Ishikawa (cell line): ENCODE results near the gene TRAPPC12.

Experiments
- CEBPB ChIP-seq: IDR thresholded peaks from 2 replicates; pipeline ENCODE4 v1.6.1; 2012
- CREB1 ChIP-seq: IDR thresholded peaks from 2 replicates; pipeline ENCODE4 v1.6.1; 2012; ENCODE audit warnings: low read depth
- EGR1 ChIP-seq: IDR thresholded peaks from 2 replicates; pipeline ENCODE4 v1.6.1; 2012
- EP300 ChIP-seq: IDR thresholded peaks from 2 replicates; pipeline ENCODE4 v1.6.1; 2012; ENCODE audit warnings: borderline replicate concordance
- FOXM1 ChIP-seq: IDR thresholded peaks from 2 replicates; pipeline ENCODE4 v1.6.1; 2012; ENCODE audit warnings: low read depth, borderline replicate concordance
- NFIC ChIP-seq: IDR thresholded peaks from 2 replicates; pipeline ENCODE4 v1.6.1; 2012
- RAD21 ChIP-seq: IDR thresholded peaks from 2 replicates; pipeline ENCODE4 v1.6.1; 2012; ENCODE audit warnings: low read depth
- TAF1 ChIP-seq: IDR thresholded peaks from 2 replicates; pipeline ENCODE4 v1.6.1; 2012; ENCODE audit warnings: low read depth, mild to moderate bottlenecking
- TCF12 ChIP-seq: IDR thresholded peaks from 2 replicates; pipeline ENCODE4 v1.6.1; 2012; ENCODE audit warnings: low read depth
- TEAD4 ChIP-seq: IDR thresholded peaks from 2 replicates; pipeline ENCODE4 v1.6.1; 2012
- YY1 ChIP-seq: IDR thresholded peaks from 2 replicates; pipeline ENCODE4 v1.6.1; 2012; ENCODE audit warnings: low read depth
- ZBTB7A ChIP-seq: IDR thresholded peaks from 2 replicates; pipeline ENCODE4 v1.6.1; 2012; ENCODE audit warnings: low read depth
- TF ChIP-seq, protein P1 (sequence below): IDR thresholded peaks from 2 replicates; pipeline ENCODE4 v1.6.1; 2012
- TF ChIP-seq, protein P2 (sequence below): IDR thresholded peaks from 2 replicates; pipeline ENCODE4 v1.6.1; 2012
- TF ChIP-seq, protein P3 (sequence below): IDR thresholded peaks from 2 replicates; pipeline ENCODE4 v1.6.1; 2012; ENCODE audit warnings: low read depth, mild to moderate bottlenecking

TRAPPC12 gene

DNA sequence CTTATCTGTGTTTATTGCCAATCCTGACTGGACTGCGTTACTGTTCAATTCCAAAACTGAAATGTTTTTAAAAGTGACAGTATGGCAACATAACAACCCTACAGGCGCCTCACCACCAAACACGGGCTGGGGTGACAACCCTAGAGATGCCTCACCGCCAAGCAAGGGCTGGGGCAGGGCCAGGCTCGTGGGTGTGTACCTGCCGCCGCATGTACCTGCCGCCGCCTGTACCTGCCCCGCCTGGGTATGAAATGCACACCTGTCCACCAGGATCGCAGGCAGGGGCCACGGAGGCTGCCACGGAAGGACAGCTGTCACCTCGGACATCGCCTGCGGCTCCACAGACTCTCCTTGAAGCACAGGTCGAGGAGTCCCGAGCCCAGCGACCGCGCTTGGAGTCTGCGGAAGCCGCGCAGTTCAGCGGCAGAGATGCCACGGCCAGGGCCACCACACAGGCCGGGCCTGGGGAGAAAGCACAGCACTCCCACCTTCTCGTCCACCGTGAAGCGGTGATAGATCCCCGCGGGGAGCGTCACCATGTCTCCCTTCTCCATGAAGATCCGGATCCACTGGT lies 120.9 kb downstream of the TRAPPC12 start:
- TF ChIP-seq, protein P1, sequence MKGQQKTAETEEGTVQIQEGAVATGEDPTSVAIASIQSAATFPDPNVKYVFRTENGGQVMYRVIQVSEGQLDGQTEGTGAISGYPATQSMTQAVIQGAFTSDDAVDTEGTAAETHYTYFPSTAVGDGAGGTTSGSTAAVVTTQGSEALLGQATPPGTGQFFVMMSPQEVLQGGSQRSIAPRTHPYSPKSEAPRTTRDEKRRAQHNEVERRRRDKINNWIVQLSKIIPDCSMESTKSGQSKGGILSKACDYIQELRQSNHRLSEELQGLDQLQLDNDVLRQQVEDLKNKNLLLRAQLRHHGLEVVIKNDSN = no peak
- TF ChIP-seq YY1 (no peak), RAD21 (no peak), TCF12 (no peak), CREB1 (no peak), TAF1 (no peak), EGR1 (no peak), CEBPB (no peak), ZBTB7A (no peak), TEAD4 (no peak), FOXM1 (no peak), EP300 (no peak), NFIC (no peak)
- TF ChIP-seq, protein P2, sequence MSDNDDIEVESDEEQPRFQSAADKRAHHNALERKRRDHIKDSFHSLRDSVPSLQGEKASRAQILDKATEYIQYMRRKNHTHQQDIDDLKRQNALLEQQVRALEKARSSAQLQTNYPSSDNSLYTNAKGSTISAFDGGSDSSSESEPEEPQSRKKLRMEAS = no peak
- TF ChIP-seq, protein P3, sequence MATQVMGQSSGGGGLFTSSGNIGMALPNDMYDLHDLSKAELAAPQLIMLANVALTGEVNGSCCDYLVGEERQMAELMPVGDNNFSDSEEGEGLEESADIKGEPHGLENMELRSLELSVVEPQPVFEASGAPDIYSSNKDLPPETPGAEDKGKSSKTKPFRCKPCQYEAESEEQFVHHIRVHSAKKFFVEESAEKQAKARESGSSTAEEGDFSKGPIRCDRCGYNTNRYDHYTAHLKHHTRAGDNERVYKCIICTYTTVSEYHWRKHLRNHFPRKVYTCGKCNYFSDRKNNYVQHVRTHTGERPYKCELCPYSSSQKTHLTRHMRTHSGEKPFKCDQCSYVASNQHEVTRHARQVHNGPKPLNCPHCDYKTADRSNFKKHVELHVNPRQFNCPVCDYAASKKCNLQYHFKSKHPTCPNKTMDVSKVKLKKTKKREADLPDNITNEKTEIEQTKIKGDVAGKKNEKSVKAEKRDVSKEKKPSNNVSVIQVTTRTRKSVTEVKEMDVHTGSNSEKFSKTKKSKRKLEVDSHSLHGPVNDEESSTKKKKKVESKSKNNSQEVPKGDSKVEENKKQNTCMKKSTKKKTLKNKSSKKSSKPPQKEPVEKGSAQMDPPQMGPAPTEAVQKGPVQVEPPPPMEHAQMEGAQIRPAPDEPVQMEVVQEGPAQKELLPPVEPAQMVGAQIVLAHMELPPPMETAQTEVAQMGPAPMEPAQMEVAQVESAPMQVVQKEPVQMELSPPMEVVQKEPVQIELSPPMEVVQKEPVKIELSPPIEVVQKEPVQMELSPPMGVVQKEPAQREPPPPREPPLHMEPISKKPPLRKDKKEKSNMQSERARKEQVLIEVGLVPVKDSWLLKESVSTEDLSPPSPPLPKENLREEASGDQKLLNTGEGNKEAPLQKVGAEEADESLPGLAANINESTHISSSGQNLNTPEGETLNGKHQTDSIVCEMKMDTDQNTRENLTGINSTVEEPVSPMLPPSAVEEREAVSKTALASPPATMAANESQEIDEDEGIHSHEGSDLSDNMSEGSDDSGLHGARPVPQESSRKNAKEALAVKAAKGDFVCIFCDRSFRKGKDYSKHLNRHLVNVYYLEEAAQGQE = no peak

DNA sequence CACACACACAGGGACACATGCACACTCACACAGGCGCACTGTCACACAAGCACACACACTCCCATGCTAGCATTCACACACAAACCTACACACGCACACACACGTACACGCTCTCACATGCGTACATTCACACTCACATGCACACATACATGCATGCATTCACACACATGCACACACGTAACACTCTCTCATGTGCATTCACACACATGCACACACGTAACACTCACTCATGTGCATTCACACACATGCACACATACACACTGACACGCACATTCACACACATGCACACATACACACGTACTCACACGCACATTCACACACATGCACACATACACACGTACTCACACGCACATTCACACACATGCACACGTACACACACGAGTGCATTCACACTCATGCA lies 123.6 kb downstream of the TRAPPC12 start:
- TF ChIP-seq CEBPB = no peak
- TF ChIP-seq, protein P2 = no peak
- no peak for TF ChIP-seq TAF1
- no peak for TF ChIP-seq EGR1
- TF ChIP-seq CREB1 = no peak
- no peak for TF ChIP-seq YY1
- TF ChIP-seq NFIC = no peak
- TF ChIP-seq, protein P1 = no peak
- TF ChIP-seq EP300 = no peak
- TF ChIP-seq ZBTB7A = no peak
- TF ChIP-seq FOXM1 = no peak
- TF ChIP-seq TCF12 = no peak
- no peak for TF ChIP-seq RAD21
- TF ChIP-seq TEAD4 = no peak
- TF ChIP-seq, protein P3 = no peak

DNA sequence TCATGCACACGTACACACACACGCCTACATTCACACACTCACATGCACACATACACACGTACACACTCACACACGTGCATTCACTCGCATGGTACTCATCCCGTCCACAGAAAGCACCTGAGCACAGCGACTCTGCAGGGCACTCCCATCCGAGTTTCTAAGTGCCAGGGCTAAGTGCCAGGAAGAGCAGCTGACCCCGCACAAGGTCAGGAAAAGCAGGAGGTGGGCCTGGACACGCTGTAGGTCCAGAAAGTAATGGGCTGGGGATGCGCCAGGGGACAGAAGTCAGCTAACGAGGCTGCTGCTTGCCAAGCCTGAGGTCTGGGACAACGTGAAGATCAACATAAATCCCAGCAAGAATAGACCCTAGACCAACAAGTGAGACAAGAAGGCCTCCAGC lies 124.0 kb downstream of the TRAPPC12 start:
- no peak for TF ChIP-seq TAF1
- TF ChIP-seq ZBTB7A = no peak
- no peak for TF ChIP-seq TEAD4
- TF ChIP-seq, protein P3 = no peak
- TF ChIP-seq EGR1 = no peak
- TF ChIP-seq, protein P2 = no peak
- TF ChIP-seq EP300 = no peak
- TF ChIP-seq CREB1 = no peak
- no peak for TF ChIP-seq RAD21
- TF ChIP-seq TCF12 = no peak
- no peak for TF ChIP-seq CEBPB
- no peak for TF ChIP-seq YY1

DNA sequence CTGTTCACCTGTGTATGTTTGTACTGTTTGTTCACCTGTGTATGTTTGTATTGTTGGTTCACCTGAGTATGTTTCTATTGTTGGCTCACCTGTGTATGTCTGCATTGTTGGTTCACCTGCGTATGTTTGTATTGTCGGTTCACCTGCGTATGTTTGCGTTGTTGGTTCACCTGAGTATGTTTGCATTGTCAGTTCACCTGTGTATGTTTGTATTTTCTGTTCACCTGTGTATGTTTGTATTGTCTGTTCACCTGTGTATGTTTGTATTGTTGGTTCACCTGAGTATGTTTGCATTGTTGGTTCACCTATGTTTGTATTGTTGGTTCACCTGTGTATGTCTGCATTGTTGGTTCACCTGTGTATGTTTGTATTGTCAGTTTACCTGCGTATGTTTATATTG lies 125.2 kb downstream of the TRAPPC12 start:
- no peak for TF ChIP-seq TEAD4
- TF ChIP-seq CREB1 = no peak
- no peak for TF ChIP-seq YY1

DNA sequence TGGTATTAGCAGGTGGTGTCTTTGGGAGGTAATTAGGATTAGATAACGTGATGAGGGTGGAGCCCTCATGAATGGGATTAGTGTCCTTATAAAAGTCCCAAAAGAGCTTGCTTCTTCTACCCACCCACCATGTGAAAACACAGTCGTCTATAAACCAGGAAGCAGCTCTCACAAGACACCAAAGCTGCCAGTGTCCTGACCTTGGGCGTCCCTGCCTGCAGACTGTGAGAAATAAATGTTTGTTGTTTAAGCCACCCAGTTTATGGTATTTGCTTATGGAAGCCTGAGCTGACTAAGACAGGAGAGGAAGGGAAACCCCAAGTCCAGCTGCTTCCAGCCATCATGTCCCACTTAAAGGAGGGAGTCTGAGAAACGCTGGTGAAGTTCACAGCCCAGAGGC lies 126.3 kb downstream of the TRAPPC12 start:
- TF ChIP-seq, protein P1 = no peak
- TF ChIP-seq CREB1 (no peak), TCF12 (no peak), EGR1 (no peak), EP300 (no peak), YY1 (no peak), RAD21 (no peak), CEBPB (no peak), FOXM1 (no peak), TAF1 (no peak), ZBTB7A (no peak), NFIC (no peak), TEAD4 (no peak)
- TF ChIP-seq, protein P3 = no peak
- TF ChIP-seq, protein P2 = no peak
